ENCODE results near the gene TPPP2. TPM values are rescaled to one million over a fixed set of nuclear protein-coding genes. Genes with fewer than 3 reads are reported as not detected.

TPPP2 gene
- total RNA-seq, 2 donors from 2014 or later = 0.73 to 1.7 TPM

DNA sequence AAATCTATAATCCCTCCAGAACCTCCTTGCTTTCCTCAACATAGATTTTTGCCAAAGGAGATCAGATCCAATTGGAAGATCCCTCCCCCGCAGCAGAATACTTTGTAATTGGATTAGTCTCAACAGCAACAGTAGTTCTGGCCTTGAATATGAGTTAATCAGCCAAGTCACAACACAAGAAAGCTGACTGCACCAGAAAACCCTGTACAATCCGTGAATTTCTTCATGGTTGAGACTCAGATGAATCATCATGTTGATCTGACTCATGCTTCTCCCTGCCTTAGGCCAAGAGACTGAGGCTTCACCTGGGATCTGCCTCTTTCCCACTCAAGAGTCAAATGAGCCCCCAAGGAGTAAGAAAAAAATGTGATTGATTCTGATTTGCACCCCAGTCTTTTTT is 43.2 kb upstream of the TPPP2 start:
- peaks cover 4% of the 10 kb centered on the region for H3K4me1 Mint-ChIP-seq

DNA sequence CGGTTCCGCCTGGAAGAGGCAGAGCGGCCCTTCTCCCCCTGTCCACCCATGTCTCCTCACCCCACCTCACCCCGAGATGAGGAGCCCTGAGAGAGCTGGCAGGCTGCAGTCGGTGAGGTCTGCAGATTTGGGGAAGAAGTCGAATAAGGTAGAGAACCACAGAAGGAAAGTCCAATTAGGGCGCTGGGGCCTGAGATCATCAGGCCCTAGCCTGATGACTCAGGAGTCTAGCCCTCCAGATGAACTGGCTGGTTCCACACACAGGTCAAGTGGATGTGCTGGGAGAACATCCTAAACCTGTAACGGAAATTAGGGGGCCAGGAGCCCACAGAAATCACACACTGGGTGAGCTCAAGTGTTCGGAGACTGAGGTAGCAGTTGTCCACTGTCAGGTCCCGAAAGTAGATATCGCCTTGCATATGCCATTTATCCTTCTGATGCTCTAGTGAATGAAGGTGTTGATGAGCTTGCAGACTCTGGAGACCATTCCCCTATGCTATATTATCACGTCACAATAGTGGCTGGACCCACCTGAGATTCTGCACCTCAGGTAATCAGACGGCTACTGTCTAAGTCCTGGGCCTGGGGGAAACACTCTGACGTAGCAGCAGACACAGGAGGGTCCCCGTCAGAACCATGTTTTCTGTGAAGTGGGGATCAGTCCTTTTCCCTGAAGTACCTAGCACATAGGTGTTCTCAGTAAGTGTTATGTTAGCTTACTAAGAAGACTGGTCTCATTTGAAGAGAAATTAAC is 41.1 kb upstream of the TPPP2 start:
- H3K4me3 Mint-ChIP-seq = peak overlapping the region; percentile 87
- Histone ChIP-seq H3K9me3 (ENCODE audit: control insufficient read depth, low read length) (no peaks in the 10 kb centered on the region), H3K4me1 (ENCODE audit: control insufficient read depth, insufficient read depth, low read length) (no peaks in the 10 kb centered on the region), H3K27ac (ENCODE audit: low read depth, low read length) (no peak overlapping the region), H3K4me3 (ENCODE audit: low read length) (peak overlapping the region; percentile 21), H3K9ac (ENCODE audit: extremely low read depth, low read length, poor library complexity, severe bottlenecking) (no peak overlapping the region), H3K36me3 (ENCODE audit: control insufficient read depth, insufficient read depth, low read length) (peaks cover 26% of the 10 kb centered on the region), H3K27me3 (ENCODE audit: control insufficient read depth, insufficient read depth, low read length, poor library complexity, severe bottlenecking) (peaks cover 5% of the 10 kb centered on the region)
- no peak for TF ChIP-seq CTCF (conservative IDR thresholded peaks at IDR 0.05)
- H3K27ac Mint-ChIP-seq = no peak overlapping the region
- H3K36me3 Mint-ChIP-seq (ENCODE audit: low read depth) = peaks cover 18% of the 10 kb centered on the region
- peak; percentile 39 for DNase-seq
- peaks cover 4% of the 10 kb centered on the region for H3K4me1 Mint-ChIP-seq
- 94 to 95% methylated on average over 8 to 14 of the region's 15 CpGs for WGBS, 2 experiments (ENCODE audit: insufficient coverage in 1 of 2, insufficient read length in 1 of 2)
- peaks cover 8% of the 10 kb centered on the region for H3K27me3 Mint-ChIP-seq (ENCODE audit: insufficient read depth)
- no peaks in the 10 kb centered on the region for H3K9me3 Mint-ChIP-seq

More for the DNA sequence above, 43.2 kb upstream of the TPPP2 start:
- WGBS, 2 experiments (ENCODE audit: insufficient coverage in 1 of 2, insufficient read length in 1 of 2) = 68 to 78% methylated on average over 2 of the region's 2 CpGs
- Histone ChIP-seq H3K4me3 (ENCODE audit: low read length) (no peak overlapping the region), H3K9ac (ENCODE audit: extremely low read depth, low read length, poor library complexity, severe bottlenecking) (no peak overlapping the region), H3K27ac (ENCODE audit: low read depth, low read length) (no peak overlapping the region), H3K4me1 (ENCODE audit: control insufficient read depth, insufficient read depth, low read length) (no peaks in the 10 kb centered on the region), H3K36me3 (ENCODE audit: control insufficient read depth, insufficient read depth, low read length) (peaks cover 8% of the 10 kb centered on the region), H3K27me3 (ENCODE audit: control insufficient read depth, insufficient read depth, low read length, poor library complexity, severe bottlenecking) (peaks cover 5% of the 10 kb centered on the region), H3K9me3 (ENCODE audit: control insufficient read depth, low read length) (no peaks in the 10 kb centered on the region)
- Mint-ChIP-seq H3K27me3 (ENCODE audit: insufficient read depth) (peaks cover 18% of the 10 kb centered on the region), H3K27ac (no peak overlapping the region), H3K36me3 (ENCODE audit: low read depth) (peaks cover 2% of the 10 kb centered on the region), H3K9me3 (no peaks in the 10 kb centered on the region), H3K4me3 (no peak overlapping the region)
- no peak for TF ChIP-seq CTCF (conservative IDR thresholded peaks at IDR 0.05)
- no peak for DNase-seq

GRCh38 chr14:20989471-20989786 is 40.6 kb upstream of the TPPP2 start:
- no peaks in the 10 kb centered on the region for H3K9me3 ChIP-seq (ENCODE audit: control insufficient read depth, low read length)
- H3K27ac Mint-ChIP-seq = peak overlapping the region; percentile 12
- no peak overlapping the region for H3K27ac ChIP-seq (ENCODE audit: low read depth, low read length)

More at GRCh38 chr14:20989471-20989786, 40.6 kb upstream of the TPPP2 start:
- Mint-ChIP-seq H3K9me3 (no peaks in the 10 kb centered on the region), H3K4me3 (peak overlapping the region; percentile 87), H3K27me3 (ENCODE audit: insufficient read depth) (peaks cover 8% of the 10 kb centered on the region), H3K36me3 (ENCODE audit: low read depth) (peaks cover 23% of the 10 kb centered on the region), H3K4me1 (peaks cover 4% of the 10 kb centered on the region)
- 4% methylated on average over 8 of the region's 11 CpGs; no CpG with 5 or more reads in 1 of the 2 experiments for WGBS, 2 experiments (ENCODE audit: insufficient coverage in 1 of 2, insufficient read length in 1 of 2)
- H3K36me3 ChIP-seq (ENCODE audit: control insufficient read depth, insufficient read depth, low read length) = peaks cover 32% of the 10 kb centered on the region
- no peak for TF ChIP-seq CTCF (conservative IDR thresholded peaks at IDR 0.05)
- no peaks in the 10 kb centered on the region for H3K4me1 ChIP-seq (ENCODE audit: control insufficient read depth, insufficient read depth, low read length)
- no peak for DNase-seq
- H3K9ac ChIP-seq (ENCODE audit: extremely low read depth, low read length, poor library complexity, severe bottlenecking) = no peak overlapping the region
- H3K4me3 ChIP-seq (ENCODE audit: low read length) = peak overlapping the region; percentile 21
- peaks cover 5% of the 10 kb centered on the region for H3K27me3 ChIP-seq (ENCODE audit: control insufficient read depth, insufficient read depth, low read length, poor library complexity, severe bottlenecking)
